ENCODE results near the gene RRAGC. TPM values are rescaled to one million over a fixed set of nuclear protein-coding genes. Genes with fewer than 3 reads are reported as not detected.

RRAGC gene
- polyA plus RNA-seq, 3 donors: 6.6 to 10.4 (median 8.0) TPM

- Mint-ChIP-seq H3K27me3 (ENCODE audit: low read depth in 3 of 3) (peaks cover 55 to 71% (median 62%) of the 10 kb centered on the region in 3 donors), H3K27ac (no peak overlapping the region), H3K9me3 (peaks cover 0 to 8% (median 2%) of the 10 kb centered on the region in 7 donors), H3K4me1 (peaks cover 2% of the 10 kb centered on the region), H3K4me3 (no peak overlapping the region), H3K36me3 (no peaks in the 10 kb centered on the region)
- H3K79me2 ChIP-seq (ENCODE audit: insufficient read depth, low read length): no peaks in the 10 kb centered on the region
- no CpG with 5 or more reads among the region's 1 CpG for WGBS (ENCODE audit: insufficient coverage)
- intact Hi-C loops (cut with micrococcal nuclease): no loop called here
- peaks cover 31 to 67% of the 10 kb centered on the region in 2 donors for H3K27me3 ChIP-seq (ENCODE audit: control insufficient read depth in 2 of 2, insufficient read depth in 2 of 2, low read length in 2 of 2)
- H3K4me3 ChIP-seq (replicated peaks in 1 of 3; ENCODE audit: low read depth in 2 of 3, low read length in 3 of 3): no peak overlapping the region
- peaks cover 0 to 8% of the 10 kb centered on the region in 2 donors for H3K4me1 ChIP-seq (ENCODE audit: control insufficient read depth in 1 of 2, insufficient read depth in 2 of 2, low read length in 2 of 2)
- no peak overlapping the region for H3K4me2 ChIP-seq (replicated peaks; ENCODE audit: extremely low read depth, low read length, poor library complexity, severe bottlenecking)
- no peak for DNase-seq
- H3K9ac ChIP-seq (ENCODE audit: insufficient read depth, low read length, poor library complexity, severe bottlenecking): no peak overlapping the region
- H4K20me1 ChIP-seq (ENCODE audit: insufficient read depth, low read length): no peaks in the 10 kb centered on the region
- peaks cover 0 to 5% of the 10 kb centered on the region in 2 donors for H3K9me3 ChIP-seq (replicated peaks in 1 of 2; ENCODE audit: control insufficient read depth in 1 of 2, insufficient read depth in 1 of 2, low read length in 2 of 2)
- no peaks in the 10 kb centered on the region for H3K36me3 ChIP-seq (replicated peaks in 1 of 2; ENCODE audit: control insufficient read depth in 1 of 2, insufficient read depth in 2 of 2, low read length in 2 of 2)
- no peak for TF ChIP-seq CTCF (IDR thresholded peaks at IDR 0.05)
- H3K27ac ChIP-seq (ENCODE audit: low read depth in 1 of 2, low read length in 2 of 2): no peak overlapping the region
- H2AFZ ChIP-seq (ENCODE audit: insufficient read depth, low read depth, low read length, poor library complexity, severe bottlenecking): no peak overlapping the region
Observed at GRCh38 chr1:38806090-38806489, 53.5 kb downstream of the RRAGC start.

GRCh38 chr1:38805036-38805435 is 54.5 kb downstream of the RRAGC start:
- Histone ChIP-seq H3K79me2 (ENCODE audit: insufficient read depth, low read length) (no peaks in the 10 kb centered on the region), H3K9me3 (replicated peaks in 1 of 2; ENCODE audit: control insufficient read depth in 1 of 2, insufficient read depth in 1 of 2, low read length in 2 of 2) (peaks cover 0 to 5% of the 10 kb centered on the region in 2 donors), H3K4me3 (replicated peaks in 1 of 3; ENCODE audit: low read depth in 2 of 3, low read length in 3 of 3) (no peak overlapping the region), H3K36me3 (replicated peaks in 1 of 2; ENCODE audit: control insufficient read depth in 1 of 2, insufficient read depth in 2 of 2, low read length in 2 of 2) (no peaks in the 10 kb centered on the region), H3K27ac (ENCODE audit: low read depth in 1 of 2, low read length in 2 of 2) (no peak overlapping the region), H3K4me1 (ENCODE audit: control insufficient read depth in 1 of 2, insufficient read depth in 2 of 2, low read length in 2 of 2) (peaks cover 0 to 8% of the 10 kb centered on the region in 2 donors), H2AFZ (ENCODE audit: insufficient read depth, low read depth, low read length, poor library complexity, severe bottlenecking) (no peak overlapping the region), H3K27me3 (ENCODE audit: control insufficient read depth in 2 of 2, insufficient read depth in 2 of 2, low read length in 2 of 2) (peaks cover 31 to 67% of the 10 kb centered on the region in 2 donors), H4K20me1 (ENCODE audit: insufficient read depth, low read length) (no peaks in the 10 kb centered on the region), H3K4me2 (replicated peaks; ENCODE audit: extremely low read depth, low read length, poor library complexity, severe bottlenecking) (no peak overlapping the region), H3K9ac (ENCODE audit: insufficient read depth, low read length, poor library complexity, severe bottlenecking) (no peak overlapping the region)
- no peak for DNase-seq
- Mint-ChIP-seq H3K27me3 (ENCODE audit: low read depth in 3 of 3) (peaks cover 54 to 72% (median 56%) of the 10 kb centered on the region in 3 donors), H3K27ac (no peak overlapping the region), H3K4me1 (peaks cover 2% of the 10 kb centered on the region), H3K36me3 (no peaks in the 10 kb centered on the region), H3K4me3 (peak overlapping the region in 1 of 2 donors; percentile 61), H3K9me3 (peaks cover 0 to 8% (median 2%) of the 10 kb centered on the region in 7 donors)
- intact Hi-C loops (cut with micrococcal nuclease): no loop called here
- TF ChIP-seq CTCF (IDR thresholded peaks at IDR 0.05): no peak
- 43% methylated on average over 3 of the region's 8 CpGs for WGBS (ENCODE audit: insufficient coverage)
